Endothelial cell (in vitro differentiated cells): ENCODE results near the gene COPG2. TPM values are rescaled to one million over a fixed set of nuclear protein-coding genes. Genes with fewer than 3 reads are reported as not detected.
"Not testable (repeated sequence)": the region's sequence is repeated elsewhere in the genome, so short reads cannot be mapped to it uniquely, and the experiment has no call there.

Source experiments
- DNase-seq: peaks from one replicate; pipeline ENCODE4 v3.0.0; 2021; ENCODE audit warnings: low spot score
- H3K27ac Mint-ChIP-seq: one replicate; pipeline ENCODE4 v1.8.0; 2021; ENCODE audit warnings: mixed read lengths, inconsistent platforms; ENCODE audit not compliant: unreplicated experiment
- H3K27me3 Mint-ChIP-seq: one replicate; pipeline ENCODE4 v1.8.0; 2021; ENCODE audit warnings: mild to moderate bottlenecking, moderate library complexity, mixed read lengths, inconsistent platforms; ENCODE audit not compliant: unreplicated experiment
- H3K36me3 Mint-ChIP-seq: one replicate; pipeline ENCODE4 v1.8.0; 2021; ENCODE audit warnings: mild to moderate bottlenecking, low read depth, mixed read lengths, inconsistent platforms; ENCODE audit not compliant: unreplicated experiment
- H3K4me1 Mint-ChIP-seq: one replicate; pipeline ENCODE4 v1.8.0; 2021; ENCODE audit warnings: mild to moderate bottlenecking, mixed read lengths, inconsistent platforms; ENCODE audit not compliant: unreplicated experiment
- H3K4me3 Mint-ChIP-seq: one replicate; pipeline ENCODE4 v1.8.0; 2021; ENCODE audit warnings: mild to moderate bottlenecking, mixed read lengths, inconsistent platforms; ENCODE audit not compliant: unreplicated experiment
- H3K9me3 Mint-ChIP-seq: one replicate; pipeline ENCODE4 v1.8.0; 2021; ENCODE audit warnings: mixed read lengths, inconsistent platforms; ENCODE audit not compliant: unreplicated experiment
- CTCF ChIP-seq: fragments of 200-600 bp; sonication (generic); IDR thresholded peaks from one replicate; pipeline ENCODE4 v1.5.0; 2021; ENCODE audit warnings: antibody characterized with exemption; ENCODE audit not compliant: unreplicated experiment
- total RNA-seq: library from RNA; stranded (reverse); fragmentation: NEBNext Ultra II Directional; extraction: Animal tissue kit (Norgen Biotek cat#: 25700); gene quantifications from one replicate; pipeline ENCODE4 v1.2.1, GENCODE V29; 2021; ENCODE audit not compliant: unreplicated experiment

COPG2 gene
- total RNA-seq, 1 donor from 2014 or later, result 40.0 TPM

- no peak for DNase-seq
- H3K9me3 Mint-ChIP-seq, result no peaks in the 10 kb centered on the region
Observed at GRCh38 chr7:130515315-130516040, 153.1 kb downstream of the COPG2 start.

GRCh38 chr7:130513447-130513846 lies 155.1 kb downstream of the COPG2 start:
- Mint-ChIP-seq H3K27me3 (no peaks in the 10 kb centered on the region), H3K4me1 (no peaks in the 10 kb centered on the region), H3K36me3 (no peaks in the 10 kb centered on the region), H3K9me3 (no peaks in the 10 kb centered on the region), H3K4me3 (no peak overlapping the region), H3K27ac (no peak overlapping the region)
- DNase-seq, result no peak
- no peak for TF ChIP-seq CTCF

More at GRCh38 chr7:130515315-130516040, 153.1 kb downstream of the COPG2 start:
- no peak for TF ChIP-seq CTCF
- Mint-ChIP-seq H3K4me1 (no peaks in the 10 kb centered on the region), H3K27ac (no peak overlapping the region), H3K27me3 (no peaks in the 10 kb centered on the region), H3K4me3 (no peak overlapping the region), H3K36me3 (no peaks in the 10 kb centered on the region)

GRCh38 chr7:130512038-130512437 lies 156.5 kb downstream of the COPG2 start:
- H3K4me3 Mint-ChIP-seq, H3K27me3 Mint-ChIP-seq, DNase-seq, H3K36me3 Mint-ChIP-seq, H3K4me1 Mint-ChIP-seq, H3K9me3 Mint-ChIP-seq, H3K27ac Mint-ChIP-seq: not testable (repeated sequence)

- H3K9me3 Mint-ChIP-seq, result no peaks in the 10 kb centered on the region
- H3K4me1 Mint-ChIP-seq, result no peaks in the 10 kb centered on the region
- TF ChIP-seq CTCF, result no peak
- peaks cover 11% of the 10 kb centered on the region for H3K36me3 Mint-ChIP-seq
- H3K27me3 Mint-ChIP-seq, result peaks cover under 1% of the 10 kb centered on the region
- no peak overlapping the region for H3K27ac Mint-ChIP-seq
- DNase-seq, result no peak
- no peak overlapping the region for H3K4me3 Mint-ChIP-seq
Observed at GRCh38 chr7:130506358-130506757, 162.2 kb downstream of the COPG2 start.

- Mint-ChIP-seq H3K27me3 (peaks cover 1% of the 10 kb centered on the region), H3K27ac (no peak overlapping the region), H3K9me3 (no peaks in the 10 kb centered on the region), H3K4me1 (no peaks in the 10 kb centered on the region), H3K4me3 (no peak overlapping the region), H3K36me3 (peaks cover 11% of the 10 kb centered on the region)
- TF ChIP-seq CTCF, result no peak
- no peak for DNase-seq
Observed at GRCh38 chr7:130505753-130506152, 162.8 kb downstream of the COPG2 start.
